OCI-LY3 (cell line): Measurements from ENCODE around the gene RASIP1.

Source experiments
- EZH2phosphoT487 ChIP-seq: fragments of 200-600 bp; shearing (Covaris generic); IDR thresholded peaks from 2 replicates; pipeline ENCODE4 v1.6.1; 2018; ENCODE audit warnings: antibody characterized with exemption, mixed run types, low read depth
- TF ChIP-seq, protein P1 (sequence below): fragments of 200-600, 300-600 bp; sonication (generic); IDR thresholded peaks from 2 replicates; pipeline ENCODE4 v1.5.1; 2014; ENCODE audit warnings: antibody characterized with exemption, low read length, low read depth

DNA sequence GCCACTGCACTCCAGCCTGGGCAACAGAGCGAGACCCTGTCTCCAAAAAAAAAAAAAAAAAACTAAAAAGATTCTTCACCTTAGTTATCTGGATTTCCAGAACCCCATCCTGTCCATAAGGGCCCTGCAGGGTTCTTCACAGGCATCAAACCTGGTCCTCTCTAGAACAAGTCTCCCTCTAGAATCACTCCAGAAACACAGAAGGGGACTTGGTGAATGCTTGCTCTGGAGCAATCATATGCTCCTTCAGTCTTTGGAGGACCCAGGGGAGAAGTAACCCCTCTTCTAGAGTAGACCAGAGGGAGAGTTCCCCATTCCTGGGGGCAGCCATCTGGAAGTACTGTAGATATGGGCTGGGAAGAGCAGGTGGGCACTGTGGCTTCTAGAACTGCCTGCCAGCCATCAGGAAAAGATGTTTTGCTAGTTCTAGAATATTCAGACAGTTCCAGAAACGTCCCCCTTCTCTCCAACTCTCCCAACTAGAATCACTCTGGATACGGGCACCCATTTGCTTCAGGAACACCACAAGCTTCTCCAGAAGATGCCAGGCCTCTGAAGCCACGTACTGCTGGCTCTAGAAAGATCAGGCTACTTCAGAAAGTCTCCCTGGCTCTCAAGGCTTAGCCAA lies 9.3 kb upstream of the RASIP1 start:
- TF ChIP-seq, protein P1, sequence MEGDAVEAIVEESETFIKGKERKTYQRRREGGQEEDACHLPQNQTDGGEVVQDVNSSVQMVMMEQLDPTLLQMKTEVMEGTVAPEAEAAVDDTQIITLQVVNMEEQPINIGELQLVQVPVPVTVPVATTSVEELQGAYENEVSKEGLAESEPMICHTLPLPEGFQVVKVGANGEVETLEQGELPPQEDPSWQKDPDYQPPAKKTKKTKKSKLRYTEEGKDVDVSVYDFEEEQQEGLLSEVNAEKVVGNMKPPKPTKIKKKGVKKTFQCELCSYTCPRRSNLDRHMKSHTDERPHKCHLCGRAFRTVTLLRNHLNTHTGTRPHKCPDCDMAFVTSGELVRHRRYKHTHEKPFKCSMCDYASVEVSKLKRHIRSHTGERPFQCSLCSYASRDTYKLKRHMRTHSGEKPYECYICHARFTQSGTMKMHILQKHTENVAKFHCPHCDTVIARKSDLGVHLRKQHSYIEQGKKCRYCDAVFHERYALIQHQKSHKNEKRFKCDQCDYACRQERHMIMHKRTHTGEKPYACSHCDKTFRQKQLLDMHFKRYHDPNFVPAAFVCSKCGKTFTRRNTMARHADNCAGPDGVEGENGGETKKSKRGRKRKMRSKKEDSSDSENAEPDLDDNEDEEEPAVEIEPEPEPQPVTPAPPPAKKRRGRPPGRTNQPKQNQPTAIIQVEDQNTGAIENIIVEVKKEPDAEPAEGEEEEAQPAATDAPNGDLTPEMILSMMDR, result no peak
- TF ChIP-seq EZH2phosphoT487, result no peak
